ENCODE data around the gene ROR2. TPM values are rescaled to one million over a fixed set of nuclear protein-coding genes. Genes with fewer than 3 reads are reported as not detected.

Gene ROR2
- total and polyA plus RNA-seq, 2 of the 8 experiments (the other 6 are each of a cell fraction or from before 2014, with no cell fraction given), result 2.7 to 4.3 TPM

DNA sequence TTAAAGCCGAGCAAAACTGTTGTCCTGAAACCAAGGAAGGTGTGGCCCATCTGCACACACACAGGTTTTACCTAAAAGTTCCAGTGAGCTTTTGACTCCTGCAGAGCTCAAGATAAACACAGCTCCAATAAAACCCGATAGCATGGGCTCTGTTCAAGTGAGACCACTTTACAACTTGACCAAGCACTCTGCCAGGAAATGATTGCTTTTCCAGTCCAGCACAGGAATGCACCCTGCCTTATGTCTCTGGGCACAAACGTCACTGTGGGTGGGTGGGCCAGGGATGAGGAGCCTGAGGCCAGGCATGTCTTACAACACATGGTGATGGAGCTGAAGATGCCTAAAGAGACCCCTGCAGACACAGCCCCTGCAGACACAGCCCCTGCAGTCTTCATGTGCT lies 115.3 kb downstream of the ROR2 start:
- Histone ChIP-seq H3K79me1 (ENCODE audit: low read depth, low read length) (peaks cover 5% of the 10 kb centered on the region; the same call in 1 of the 2 replicates), H3K14ac (ENCODE audit: insufficient read length) (no peak overlapping the region), H3K27ac (ENCODE audit: low read depth, low read length) (no peak overlapping the region), H3K4me2 (ENCODE audit: insufficient read depth in 1 of 2, low read depth in 2 of 2, low read length in 2 of 2) (no peak overlapping the region), H3K23ac (ENCODE audit: insufficient read length) (no peak overlapping the region), H2AK5ac (ENCODE audit: low read depth, low read length) (no peak overlapping the region; the same call in 1 of the 2 replicates), H4K5ac (ENCODE audit: insufficient read length, low read depth, low read length) (no peak overlapping the region), H2BK15ac (ENCODE audit: low read length) (no peak overlapping the region), H3K9me3 (ENCODE audit: insufficient read depth in 2 of 2, low read depth in 1 of 2, low read length in 1 of 2) (no peaks in the 10 kb centered on the region), H3K4me3 (ENCODE audit: extremely low read depth in 1 of 4, insufficient read depth in 2 of 4, low read depth in 3 of 4, low read length in 4 of 4) (no peak overlapping the region), H4K91ac (replicated peaks; ENCODE audit: insufficient read length, low read length) (no peak overlapping the region), H2BK5ac (ENCODE audit: low read depth, low read length) (no peak overlapping the region), H3K36me3 (ENCODE audit: control insufficient read depth in 2 of 4, insufficient read depth in 4 of 4, low read length in 3 of 4) (no peaks in the 10 kb centered on the region), H4K8ac (ENCODE audit: extremely low read depth, insufficient read depth, low read length) (no peak overlapping the region), H3K23me2 (ENCODE audit: low read depth, low read length) (peaks cover 6% of the 10 kb centered on the region; the same call in 1 of the 2 replicates), H2BK20ac (ENCODE audit: low read length) (no peak overlapping the region), H2BK12ac (ENCODE audit: low read depth, low read length) (no peak overlapping the region), H4K20me1 (replicated peaks in 1 of 2; ENCODE audit: control insufficient read depth in 1 of 2, insufficient read depth in 2 of 2, low read length in 2 of 2) (peaks cover 0 to 5% of the 10 kb centered on the region in 2 experiments), H3K9ac (replicated peaks in 1 of 4; ENCODE audit: extremely low read depth in 1 of 4, low read depth in 3 of 4, low read length in 3 of 4) (no peak overlapping the region), H3K18ac (ENCODE audit: extremely low read depth, low read length) (no peak overlapping the region), H3K56ac (replicated peaks; ENCODE audit: insufficient read length, low read depth, low read length) (no peak overlapping the region), H3K4ac (replicated peaks; ENCODE audit: insufficient read length, low read depth, low read length) (no peak overlapping the region), H2AFZ (ENCODE audit: low read length) (no peak overlapping the region), H2BK120ac (replicated peaks; ENCODE audit: low read depth, low read length) (no peak overlapping the region), H3K79me2 (ENCODE audit: control insufficient read depth in 1 of 2, insufficient read depth in 2 of 2, low read length in 2 of 2) (no peaks in the 10 kb centered on the region), H3K4me1 (replicated peaks in 1 of 4; ENCODE audit: control insufficient read depth in 3 of 4, insufficient read depth in 4 of 4, low read length in 3 of 4) (peaks cover 0 to 10% (median under 1%) of the 10 kb centered on the region in 4 experiments; a peak in 4 of 7 replicates), H3K27me3 (replicated peaks in 1 of 4; ENCODE audit: control insufficient read depth in 3 of 4, extremely low read depth in 1 of 4, insufficient read depth in 3 of 4, low read length in 3 of 4) (no peaks in the 10 kb centered on the region)
- no peak for DNase-seq (ENCODE audit: low read depth in 1 of 2, low spot score in 2 of 2)
- CTCF ChIA-PET (ENCODE audit: partially characterized antibody), result interaction anchor here (0.9 to 1.6 kb wide), 5 partner anchors 12 to 108 kb away, joined by 3 to 5 read pairs (median 3); no protein-coding TSS in a partner anchor
- WGBS, 2 experiments (ENCODE audit: extremely low coverage in 1 of 2, insufficient coverage in 1 of 2, insufficient read length in 1 of 2, insufficient replicate concordance in 2 of 2, low coverage in 1 of 2, low lambda C conversion rate in 2 of 2, missing lambda C conversion rate in 1 of 2), result 92% methylated on average over 3 of the region's 3 CpGs; no CpG with 5 or more reads in 1 of the 2 experiments
- no peak for FAIRE-seq
- POLR2A ChIA-PET (ENCODE audit: partially characterized antibody), result no interaction called here
- TF ChIP-seq TAF1 (IDR thresholded peaks at IDR 0.05; ENCODE audit: low read depth, low read length), result no peak
- TF ChIP-seq SAP30 (IDR thresholded peaks at IDR 0.05; ENCODE audit: insufficient read depth, insufficient replicate concordance, low read length), result no peak

Measured in H1 (cell line).